PFSK-1 (cell line): ENCODE data around the gene DNAJB11.

ENCODE experiments used
- POLR2AphosphoS5 ChIP-seq: IDR thresholded peaks from 2 replicates; pipeline ENCODE4 v1.6.1; 2012; ENCODE audit warnings: low read depth, mild to moderate bottlenecking, control low read depth, low read length, moderate library complexity
- SIN3A ChIP-seq: IDR thresholded peaks from 2 replicates; pipeline ENCODE4 v1.6.1; 2012; ENCODE audit warnings: mild to moderate bottlenecking, low read length, moderate library complexity, borderline replicate concordance; ENCODE audit not compliant: insufficient read depth
- TAF1 ChIP-seq: IDR thresholded peaks from 2 replicates; pipeline ENCODE4 v1.6.1; 2012; ENCODE audit warnings: low read length, control low read depth, borderline replicate concordance; ENCODE audit not compliant: insufficient read depth
- TF ChIP-seq, protein P1 (sequence below), 2 experiments: IDR thresholded peaks; 2 replicates each; pipeline versions ENCODE4 v1.6.1 to v1.8.0; 2011 to 2012; ENCODE audit warnings: low read depth in 2 of 2, low read length in 2 of 2, control low read depth in 1 of 2, inconsistent platforms in 1 of 2, mild to moderate bottlenecking in 1 of 2, moderate library complexity in 1 of 2; ENCODE audit not compliant: insufficient read depth in 1 of 2

DNA sequence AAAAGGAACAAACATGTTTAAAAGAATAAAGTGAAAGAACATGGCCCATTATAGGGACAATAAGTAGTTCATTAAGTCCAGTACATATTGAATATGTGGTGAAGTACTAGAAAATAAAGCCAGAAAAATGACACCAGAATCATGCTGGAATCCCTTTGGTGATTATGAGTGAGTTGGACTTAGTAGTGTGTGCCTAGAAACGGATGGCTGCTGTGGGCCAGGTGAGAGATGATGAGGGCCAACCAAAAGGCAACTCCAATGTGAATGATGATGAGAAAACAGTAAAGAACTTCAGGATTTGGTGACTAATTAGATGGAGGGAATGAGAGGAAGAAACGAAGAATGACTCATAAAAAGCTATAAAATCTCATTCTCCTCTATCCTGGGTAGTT, 29.7 kb upstream of the DNAJB11 start:
- TF ChIP-seq TAF1: no peak
- TF ChIP-seq POLR2AphosphoS5: no peak
- TF ChIP-seq, protein P1, sequence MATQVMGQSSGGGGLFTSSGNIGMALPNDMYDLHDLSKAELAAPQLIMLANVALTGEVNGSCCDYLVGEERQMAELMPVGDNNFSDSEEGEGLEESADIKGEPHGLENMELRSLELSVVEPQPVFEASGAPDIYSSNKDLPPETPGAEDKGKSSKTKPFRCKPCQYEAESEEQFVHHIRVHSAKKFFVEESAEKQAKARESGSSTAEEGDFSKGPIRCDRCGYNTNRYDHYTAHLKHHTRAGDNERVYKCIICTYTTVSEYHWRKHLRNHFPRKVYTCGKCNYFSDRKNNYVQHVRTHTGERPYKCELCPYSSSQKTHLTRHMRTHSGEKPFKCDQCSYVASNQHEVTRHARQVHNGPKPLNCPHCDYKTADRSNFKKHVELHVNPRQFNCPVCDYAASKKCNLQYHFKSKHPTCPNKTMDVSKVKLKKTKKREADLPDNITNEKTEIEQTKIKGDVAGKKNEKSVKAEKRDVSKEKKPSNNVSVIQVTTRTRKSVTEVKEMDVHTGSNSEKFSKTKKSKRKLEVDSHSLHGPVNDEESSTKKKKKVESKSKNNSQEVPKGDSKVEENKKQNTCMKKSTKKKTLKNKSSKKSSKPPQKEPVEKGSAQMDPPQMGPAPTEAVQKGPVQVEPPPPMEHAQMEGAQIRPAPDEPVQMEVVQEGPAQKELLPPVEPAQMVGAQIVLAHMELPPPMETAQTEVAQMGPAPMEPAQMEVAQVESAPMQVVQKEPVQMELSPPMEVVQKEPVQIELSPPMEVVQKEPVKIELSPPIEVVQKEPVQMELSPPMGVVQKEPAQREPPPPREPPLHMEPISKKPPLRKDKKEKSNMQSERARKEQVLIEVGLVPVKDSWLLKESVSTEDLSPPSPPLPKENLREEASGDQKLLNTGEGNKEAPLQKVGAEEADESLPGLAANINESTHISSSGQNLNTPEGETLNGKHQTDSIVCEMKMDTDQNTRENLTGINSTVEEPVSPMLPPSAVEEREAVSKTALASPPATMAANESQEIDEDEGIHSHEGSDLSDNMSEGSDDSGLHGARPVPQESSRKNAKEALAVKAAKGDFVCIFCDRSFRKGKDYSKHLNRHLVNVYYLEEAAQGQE (IDR thresholded peaks at IDR 0.05; ENCODE audit: insufficient read depth in 1 of 2, low read depth in 2 of 2, low read length in 2 of 2): no peak
- no peak for TF ChIP-seq SIN3A
